A204.1 (cell line): ENCODE results near the gene CYP51A1.
"Not testable (repeated sequence)": the region's sequence is repeated elsewhere in the genome, so short reads cannot be mapped to it uniquely, and the experiment has no call there.

ENCODE experiments used
- FAIRE-seq: peaks from 2 replicates; lab custom pipeline; 2012; peaks lifted over from hg19 to GRCh38; lab: Jason Lieb, UNC

The CYP51A1 gene

GRCh38 chr7:92131093-92131492 is 3.2 kb downstream of the CYP51A1 start:
- FAIRE-seq = no peak

- FAIRE-seq = no peak
Observed at GRCh38 chr7:92121681-92122080, 12.6 kb downstream of the CYP51A1 start.

GRCh38 chr7:92119213-92119759 is 15.0 kb downstream of the CYP51A1 start:
- no peak for FAIRE-seq

GRCh38 chr7:92116949-92117348 is 17.3 kb downstream of the CYP51A1 start:
- no peak for FAIRE-seq

- no peak for FAIRE-seq
Observed at GRCh38 chr7:92115821-92116220, 18.5 kb downstream of the CYP51A1 start.

GRCh38 chr7:92110857-92111256 is 23.4 kb downstream of the CYP51A1 start:
- FAIRE-seq = no peak

- FAIRE-seq = no peak
Observed at GRCh38 chr7:92108821-92109220, 25.5 kb downstream of the CYP51A1 start.

GRCh38 chr7:92102862-92103261 is 31.4 kb downstream of the CYP51A1 start:
- FAIRE-seq = not testable (repeated sequence)

- FAIRE-seq = no peak
Observed at GRCh38 chr7:92100534-92100933, 33.7 kb downstream of the CYP51A1 start.

GRCh38 chr7:92095380-92095779 is 38.9 kb downstream of the CYP51A1 start:
- no peak for FAIRE-seq

GRCh38 chr7:92092210-92092609 is 42.1 kb downstream of the CYP51A1 start:
- peak; percentile 82 for FAIRE-seq

- FAIRE-seq = no peak
Observed at GRCh38 chr7:92088266-92088665, 46.0 kb downstream of the CYP51A1 start.

GRCh38 chr7:92083922-92084321 is 50.4 kb downstream of the CYP51A1 start:
- not testable (repeated sequence) for FAIRE-seq

GRCh38 chr7:92076509-92076908 is 57.8 kb downstream of the CYP51A1 start:
- FAIRE-seq = no peak

GRCh38 chr7:92075455-92076158 is 58.7 kb downstream of the CYP51A1 start:
- no peak for FAIRE-seq

- no peak for FAIRE-seq
Observed at GRCh38 chr7:92072708-92073107, 61.6 kb downstream of the CYP51A1 start.

GRCh38 chr7:92072121-92072520 is 62.2 kb downstream of the CYP51A1 start:
- no peak for FAIRE-seq

- no peak for FAIRE-seq
Observed at GRCh38 chr7:92071032-92071431, 63.2 kb downstream of the CYP51A1 start.

GRCh38 chr7:92064438-92065029 is 69.7 kb downstream of the CYP51A1 start:
- FAIRE-seq = no peak
